ENCODE measurements around the gene TECR. TPM values are rescaled to one million over a fixed set of nuclear protein-coding genes. Genes with fewer than 3 reads are reported as not detected.

Gene TECR
- total and polyA plus RNA-seq, 2 of the 13 experiments (the other 11 are each of a cell fraction or from before 2014, with no cell fraction given), result 54.9 to 121 TPM

GRCh38 chr19:14526423-14526822, 3.0 kb upstream of the TECR start:
- ATAC-seq, result no peak
- Histone ChIP-seq H3K4me3 (replicated peaks in 1 of 3; ENCODE audit: insufficient read depth in 1 of 3, low read depth in 2 of 3, low read length in 3 of 3) (no peak overlapping the region), H3K36me3 (replicated peaks in 1 of 2; ENCODE audit: control insufficient read depth in 1 of 2, insufficient read depth in 2 of 2, low read length in 2 of 2) (no peaks in the 10 kb centered on the region), H3K79me2 (ENCODE audit: insufficient read depth, low read length) (peaks cover 17% of the 10 kb centered on the region), H3K4me1 (ENCODE audit: insufficient read depth, low read length) (peaks cover 33% of the 10 kb centered on the region), H3K9ac (ENCODE audit: insufficient read depth, low read depth, low read length) (no peak overlapping the region), H3K4me2 (ENCODE audit: low read depth, low read length) (no peak overlapping the region), H2AFZ (ENCODE audit: low read length) (no peak overlapping the region), H4K20me1 (ENCODE audit: insufficient read depth, low read length) (no peaks in the 10 kb centered on the region), H3K27ac (ENCODE audit: extremely low read length, insufficient read depth, low read length) (no peak overlapping the region), H3K27me3 (ENCODE audit: control insufficient read depth in 1 of 2, insufficient read depth in 2 of 2, low read length in 2 of 2) (no peaks in the 10 kb centered on the region; a peak in 1 of 5 replicates), H3K9me3 (ENCODE audit: low read length) (no peaks in the 10 kb centered on the region)
- DNase-seq (ENCODE audit: low spot score), result no peak
- in situ Hi-C loops (cut with HindIII; ENCODE audit: extremely low pct_ligation_motif_present, low pct_unique_long_range_greater_than_20kb), result no loop called here
- TF ChIP-seq ZNF407 (CRISPR knock-in tag; IDR thresholded peaks at IDR 0.05; ENCODE audit: not compliant biosample characterization), result no peak
- TF ChIP-seq ZNF660 (CRISPR knock-in tag; IDR thresholded peaks at IDR 0.05; ENCODE audit: borderline replicate concordance, low read depth), result no peak
- TF ChIP-seq WIZ (CRISPR knock-in tag; IDR thresholded peaks at IDR 0.05), result no peak
- TF ChIP-seq POLR2G (IDR thresholded peaks at IDR 0.05; ENCODE audit: low read depth, low read length), result no peak
- no peak for TF ChIP-seq NR1H2 (CRISPR knock-in tag; IDR thresholded peaks at IDR 0.05; ENCODE audit: borderline replicate concordance, low read depth)
- no peak for TF ChIP-seq ZNF709 (CRISPR knock-in tag; IDR thresholded peaks at IDR 0.05)
- TF ChIP-seq KLF9 (CRISPR knock-in tag; IDR thresholded peaks at IDR 0.05; ENCODE audit: low read depth), result no peak
- no peak for TF ChIP-seq KLF13 (CRISPR knock-in tag; IDR thresholded peaks at IDR 0.05)
- TF ChIP-seq SRF (IDR thresholded peaks at IDR 0.05; ENCODE audit: low read depth, low read length), result no peak
- TF ChIP-seq ZNF646 (CRISPR knock-in tag; IDR thresholded peaks at IDR 0.05), result no peak
- ChIA-PET POLR2A (interaction anchor here (0.6 to 1.8 kb wide), 2 partner anchors 13 to 16 kb away, joined by 3 to 5 read pairs; no protein-coding TSS in a partner anchor), CTCF (ENCODE audit: low intra/inter-chr PET ratio, low total read pairs) (no interaction called here)
- BruUV-seq (replicated peaks), result no TSS peak
- WGBS (ENCODE audit: low lambda C conversion rate), result 70% methylated on average over 4 of the region's 4 CpGs
- FAIRE-seq, result no peak
- intact Hi-C loops (cut with micrococcal nuclease; ENCODE audit: unreplicated experiment), result no loop called here
